ENCODE results near the gene SMARCA1. TPM values are rescaled to one million over a fixed set of nuclear protein-coding genes. Genes with fewer than 3 reads are reported as not detected.

SMARCA1 gene
- total and polyA plus RNA-seq, 2 donors from 2014 or later: 20.0 to 34.7 TPM

- intact Hi-C loops (cut with DNase I): no loop called here
- Histone ChIP-seq H3K27ac (ENCODE audit: low read depth in 2 of 2, low read length in 2 of 2) (peak within 1 kb of the TSS; percentile 17 to 63), H3K9ac (ENCODE audit: low read length in 3 of 3) (no peak within 1 kb of the TSS), H3K27me3 (ENCODE audit: control insufficient read depth, insufficient read depth, low read length) (no peaks in the 10 kb centered on the region), H3K9me3 (ENCODE audit: control insufficient read depth in 2 of 3, insufficient read depth in 1 of 3, low read length in 3 of 3) (no peaks in the 10 kb centered on the region), H3K36me3 (ENCODE audit: control insufficient read depth in 2 of 3, insufficient read depth in 3 of 3, low read length in 3 of 3) (no peaks in the 10 kb centered on the region), H3K4me1 (ENCODE audit: control insufficient read depth in 2 of 3, insufficient read depth in 2 of 3, low read depth in 1 of 3, low read length in 3 of 3) (peaks cover 0 to 2% (median 0%) of the 10 kb centered on the region in 3 donors), H3K4me3 (ENCODE audit: low read length in 3 of 3) (peak within 1 kb of the TSS; percentile 47 to 61 (median 61))
- peak; percentile 75 to 85 (median 82) for DNase-seq
- TF ChIP-seq CTCF (IDR thresholded peaks at IDR 0.05; ENCODE audit: borderline replicate concordance, extremely low read depth, insufficient read depth): peak; percentile 69
- FAIRE-seq: no peak
Measured at GRCh38 chrX:129540068-129540653, 16.9 kb upstream of the SMARCA1 start, which contains the start of gene OCRL. TSS of gene OCRL (plus strand) at chrX:129540259. CDS start at chrX:129540440, 181 bp downstream.

GRCh38 chrX:129534816-129535578 lies 11.7 kb upstream of the SMARCA1 start:
- Histone ChIP-seq H3K9me3 (ENCODE audit: control insufficient read depth in 2 of 3, insufficient read depth in 1 of 3, low read length in 3 of 3) (no peaks in the 10 kb centered on the region), H3K36me3 (ENCODE audit: control insufficient read depth in 2 of 3, insufficient read depth in 3 of 3, low read length in 3 of 3) (no peaks in the 10 kb centered on the region), H3K27me3 (ENCODE audit: control insufficient read depth, insufficient read depth, low read length) (no peaks in the 10 kb centered on the region), H3K9ac (ENCODE audit: low read length in 3 of 3) (no peak overlapping the region), H3K4me1 (ENCODE audit: control insufficient read depth in 2 of 3, insufficient read depth in 2 of 3, low read depth in 1 of 3, low read length in 3 of 3) (no peaks in the 10 kb centered on the region), H3K27ac (ENCODE audit: low read depth in 2 of 2, low read length in 2 of 2) (no peak overlapping the region), H3K4me3 (ENCODE audit: low read length in 3 of 3) (no peak overlapping the region)
- DNase-seq: no peak
- no peak for FAIRE-seq
- TF ChIP-seq CTCF (IDR thresholded peaks at IDR 0.05; ENCODE audit: borderline replicate concordance, extremely low read depth, insufficient read depth): no peak
- intact Hi-C loops (cut with DNase I): no loop called here

GRCh38 chrX:129531132-129531531 lies 7.8 kb upstream of the SMARCA1 start:
- DNase-seq: peak in 1 of 5 donors; percentile 5

More at GRCh38 chrX:129531132-129531531, 7.8 kb upstream of the SMARCA1 start:
- no peaks in the 10 kb centered on the region for H3K27me3 ChIP-seq (ENCODE audit: control insufficient read depth, insufficient read depth, low read length)
- H3K36me3 ChIP-seq (ENCODE audit: control insufficient read depth in 2 of 3, insufficient read depth in 3 of 3, low read length in 3 of 3): no peaks in the 10 kb centered on the region
- FAIRE-seq: no peak
- no peak overlapping the region for H3K4me3 ChIP-seq (ENCODE audit: low read length in 3 of 3)
- intact Hi-C loops (cut with DNase I): no loop called here
- no peaks in the 10 kb centered on the region for H3K4me1 ChIP-seq (ENCODE audit: control insufficient read depth in 2 of 3, insufficient read depth in 2 of 3, low read depth in 1 of 3, low read length in 3 of 3)
- no peaks in the 10 kb centered on the region for H3K9me3 ChIP-seq (ENCODE audit: control insufficient read depth in 2 of 3, insufficient read depth in 1 of 3, low read length in 3 of 3)
- TF ChIP-seq CTCF (IDR thresholded peaks at IDR 0.05; ENCODE audit: borderline replicate concordance, extremely low read depth, insufficient read depth): no peak
- H3K27ac ChIP-seq (ENCODE audit: low read depth in 2 of 2, low read length in 2 of 2): no peak overlapping the region
- no peak overlapping the region for H3K9ac ChIP-seq (ENCODE audit: low read length in 3 of 3)
